Measurements from ENCODE around the gene IL17RD.

GRCh38 chr3:57110214-57110613 lies 54.9 kb downstream of the IL17RD start:
- TF ChIP-seq CTCF (IDR thresholded peaks at IDR 0.05 in 4 of 5, conservative IDR thresholded peaks at IDR 0.05 in 1 of 5) (no peak), POLR2A (IDR thresholded peaks at IDR 0.05) (no peak)

Measured in gastrocnemius medialis (tissue), 4 donors.